Measurements from ENCODE around the gene PRKG1.

PRKG1 gene

GRCh38 chr10:52040486-52040885 lies 966.2 kb downstream of the PRKG1 start:
- no peak for DNase-seq

- DNase-seq: no peak
These were observed 969.5 kb downstream of the PRKG1 start for GRCh38 chr10:52043811-52044210.

GRCh38 chr10:52048051-52048450 lies 973.8 kb downstream of the PRKG1 start:
- no peak for DNase-seq

GRCh38 chr10:52050429-52051047 lies 976.3 kb downstream of the PRKG1 start:
- no peak for DNase-seq

DNA sequence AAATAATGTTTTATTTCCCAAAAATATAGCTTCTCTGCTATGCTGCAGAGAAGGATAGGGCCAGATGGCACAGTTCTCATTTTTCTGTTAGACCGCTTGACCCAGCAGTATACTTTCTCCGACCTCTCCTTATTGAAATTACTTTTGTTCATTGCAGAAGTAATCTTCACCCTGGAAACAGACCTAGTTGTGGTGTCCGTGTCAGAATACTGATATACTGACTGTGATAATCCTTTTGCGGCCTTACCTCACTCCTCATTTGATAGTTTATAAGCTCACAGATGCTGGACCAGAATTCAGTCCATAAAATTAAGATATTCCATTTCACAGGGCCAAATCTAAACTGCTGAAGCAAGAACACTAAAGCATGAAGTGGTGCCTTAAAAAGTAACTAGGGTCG lies 979.2 kb downstream of the PRKG1 start:
- DNase-seq: no peak

GRCh38 chr10:52056291-52056690 lies 982.0 kb downstream of the PRKG1 start:
- no peak for DNase-seq

GRCh38 chr10:52059089-52059488 lies 984.8 kb downstream of the PRKG1 start:
- no peak for DNase-seq

- DNase-seq: no peak
These were observed 988.9 kb downstream of the PRKG1 start for GRCh38 chr10:52063159-52063558.

GRCh38 chr10:52064084-52064845 lies 990.0 kb downstream of the PRKG1 start:
- DNase-seq: no peak

GRCh38 chr10:52066383-52066782 lies 992.1 kb downstream of the PRKG1 start:
- DNase-seq: no peak

- no peak for DNase-seq
These were observed 994.2 kb downstream of the PRKG1 start for GRCh38 chr10:52068485-52068884.

GRCh38 chr10:52071814-52072213 lies 997.5 kb downstream of the PRKG1 start:
- no peak for DNase-seq

DNA sequence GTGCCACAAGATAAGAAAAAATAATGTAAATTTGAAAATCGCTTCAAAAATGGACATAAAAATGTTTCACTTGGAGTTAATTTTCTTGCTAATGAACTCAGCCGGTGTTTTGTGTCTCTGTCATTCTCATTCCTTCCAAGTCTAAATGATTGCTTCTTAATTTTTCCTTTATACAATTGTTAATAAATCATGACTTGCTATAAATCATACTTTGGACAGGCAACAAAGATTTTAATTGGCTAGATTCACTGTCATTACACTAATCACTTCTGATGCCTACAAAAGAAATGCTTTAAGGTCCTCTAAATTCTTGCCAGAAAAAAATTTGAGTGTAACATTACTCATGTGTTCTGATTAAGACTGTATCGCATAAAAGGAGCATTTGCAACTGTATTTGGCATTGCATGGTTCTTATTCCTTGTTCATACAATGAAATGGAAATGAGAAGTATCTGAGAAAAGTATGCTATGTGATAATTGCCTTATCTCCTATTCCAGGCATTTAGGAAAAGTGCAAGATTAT lies 1000.3 kb downstream of the PRKG1 start:
- DNase-seq: no peak

DNA sequence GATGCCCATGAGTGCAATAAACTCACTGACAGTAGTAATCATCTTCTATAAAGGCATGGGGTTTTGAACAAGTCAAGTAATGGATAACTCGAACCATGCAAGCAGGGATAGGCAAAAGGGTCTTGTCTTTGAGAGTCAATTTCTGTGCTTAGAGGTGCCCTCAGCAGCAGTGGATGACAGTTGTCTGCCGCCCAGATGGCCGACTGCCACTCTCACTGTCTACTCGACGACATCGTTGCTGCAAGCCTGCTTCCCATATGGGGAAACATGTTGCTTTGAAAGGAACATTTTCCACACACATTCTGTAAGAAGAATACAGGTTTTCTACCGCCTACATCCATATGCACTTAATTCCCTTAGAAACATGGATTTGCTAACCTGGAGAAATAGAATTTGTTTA lies 1003.5 kb downstream of the PRKG1 start:
- no peak for DNase-seq

DNA sequence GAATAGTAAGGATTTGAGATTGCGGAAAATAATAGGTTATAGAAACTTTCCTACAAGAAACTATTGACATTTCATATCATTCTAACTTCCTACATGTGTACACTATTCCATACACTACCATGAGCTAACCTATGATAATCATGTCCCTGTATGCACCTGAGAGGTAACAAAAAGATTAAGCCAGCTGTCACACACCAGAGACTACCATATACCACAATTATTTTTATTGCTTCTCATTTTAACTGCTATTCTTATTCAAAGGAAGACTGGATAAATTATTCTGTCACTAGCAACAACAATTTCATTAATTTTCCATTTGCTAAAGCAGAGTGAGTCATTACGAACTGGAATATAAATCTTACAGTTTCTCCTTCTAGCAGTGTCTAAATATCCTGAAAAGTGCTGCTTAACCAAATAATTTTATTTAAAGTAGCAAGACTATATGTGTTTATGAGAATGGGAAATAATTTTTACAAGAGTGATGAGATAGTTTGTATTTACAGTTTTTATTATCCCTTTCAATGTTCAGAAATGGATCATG lies 1004.2 kb downstream of the PRKG1 start:
- DNase-seq: no peak

DNA sequence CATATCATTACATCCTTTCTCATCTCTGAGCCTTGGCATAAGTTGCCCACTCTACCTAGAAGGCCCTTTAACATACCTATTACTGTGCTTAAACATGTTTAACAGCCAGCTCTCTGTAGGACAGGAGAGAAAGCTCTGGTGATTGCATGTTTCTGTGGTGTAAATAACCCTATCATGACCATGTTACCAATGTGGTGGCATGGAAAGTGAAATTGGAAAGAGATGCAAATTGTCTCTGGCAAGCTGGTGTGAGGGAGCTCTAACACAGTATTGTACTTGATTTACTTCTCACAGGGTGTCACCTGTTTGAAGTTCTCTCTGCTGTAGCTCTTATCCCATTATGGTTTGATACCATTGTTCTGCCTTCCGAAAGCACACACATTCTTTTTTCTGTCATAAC lies 1008.0 kb downstream of the PRKG1 start:
- DNase-seq: no peak

DNA sequence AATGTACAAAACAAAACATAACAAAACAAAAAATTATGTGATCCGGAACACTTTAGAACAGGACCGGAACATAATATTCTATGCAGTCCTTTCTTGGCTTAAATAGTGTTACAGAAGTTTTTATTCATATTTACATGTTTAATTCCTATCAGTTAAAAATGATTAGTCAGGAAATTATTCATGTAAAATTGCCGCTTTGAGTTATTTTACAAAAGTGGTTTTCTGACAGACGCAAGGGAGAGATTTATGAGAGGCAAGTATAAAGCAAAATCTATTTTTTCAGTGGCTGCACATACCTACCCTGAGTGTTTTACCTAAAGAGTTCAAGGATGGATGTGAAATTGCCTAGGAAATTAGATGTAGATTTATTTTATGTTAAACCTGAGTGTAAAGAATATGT lies 1009.1 kb downstream of the PRKG1 start:
- no peak for DNase-seq

DNA sequence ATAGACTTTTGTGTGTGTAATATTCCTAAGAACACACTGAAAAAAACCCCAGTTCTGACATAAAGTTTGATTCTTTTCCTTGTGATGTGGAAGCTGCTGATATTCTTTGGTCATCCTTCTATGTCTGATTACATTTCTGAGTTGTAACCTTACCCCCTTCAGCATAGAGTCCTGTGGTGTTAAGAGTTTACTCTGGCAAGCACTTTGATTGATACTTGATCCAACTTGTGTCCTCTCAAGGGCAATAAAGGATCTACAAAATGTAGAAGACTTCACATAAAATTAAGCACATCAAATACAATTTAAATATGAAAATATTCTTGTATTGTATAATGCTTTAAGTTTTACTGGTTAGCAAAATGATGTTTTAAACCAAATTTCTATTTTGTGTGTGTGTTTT lies 1018.1 kb downstream of the PRKG1 start:
- no peak for DNase-seq

DNA sequence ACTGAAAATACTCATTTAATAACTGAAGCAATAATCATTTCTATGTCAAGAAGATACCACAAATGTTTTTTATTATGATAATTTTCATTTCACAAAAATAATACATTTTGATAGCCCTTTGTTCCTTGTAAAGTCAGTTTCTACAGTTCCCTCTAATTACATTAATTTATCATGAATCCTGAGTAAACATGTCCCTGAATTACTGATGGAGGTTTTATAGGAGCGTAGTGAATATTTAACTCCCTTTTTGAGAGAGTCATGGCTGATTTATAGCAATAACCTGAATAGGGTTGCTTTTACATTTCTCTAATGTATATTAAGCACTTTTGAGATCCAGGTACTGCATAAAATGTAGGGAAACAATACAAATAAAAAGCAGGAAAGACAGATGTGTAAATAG lies 1023.8 kb downstream of the PRKG1 start:
- no peak for DNase-seq

- DNase-seq: no peak
These were observed 1024.8 kb downstream of the PRKG1 start for GRCh38 chr10:52099026-52099600.

DNA sequence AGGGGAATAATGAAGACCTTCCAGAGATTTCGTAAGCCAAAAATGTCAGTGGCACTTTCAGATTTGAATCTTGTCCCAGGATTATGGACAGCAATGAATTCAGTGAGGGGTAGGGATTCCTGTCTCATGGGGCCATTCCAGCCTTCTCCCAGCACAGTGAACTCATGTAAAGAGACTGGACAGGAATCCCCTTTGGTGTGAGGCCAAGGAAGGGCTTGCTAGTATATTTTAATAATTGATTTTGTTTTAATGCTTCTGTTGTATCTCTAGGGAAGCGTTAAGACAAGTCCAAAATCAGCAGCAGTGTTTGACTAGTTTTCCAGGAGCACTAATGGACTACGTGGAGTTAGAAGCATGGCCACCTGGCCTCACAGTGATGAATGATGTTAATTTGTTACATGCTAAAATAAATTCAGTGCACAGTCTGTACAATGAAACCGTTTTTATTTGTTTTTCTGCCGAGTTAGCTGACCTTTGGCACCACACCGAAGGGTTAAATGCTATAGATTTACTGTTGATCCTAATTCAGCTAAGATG lies 1025.8 kb downstream of the PRKG1 start:
- no peak for DNase-seq

GRCh38 chr10:52105301-52105700 lies 1031.0 kb downstream of the PRKG1 start:
- DNase-seq: no peak

DNA sequence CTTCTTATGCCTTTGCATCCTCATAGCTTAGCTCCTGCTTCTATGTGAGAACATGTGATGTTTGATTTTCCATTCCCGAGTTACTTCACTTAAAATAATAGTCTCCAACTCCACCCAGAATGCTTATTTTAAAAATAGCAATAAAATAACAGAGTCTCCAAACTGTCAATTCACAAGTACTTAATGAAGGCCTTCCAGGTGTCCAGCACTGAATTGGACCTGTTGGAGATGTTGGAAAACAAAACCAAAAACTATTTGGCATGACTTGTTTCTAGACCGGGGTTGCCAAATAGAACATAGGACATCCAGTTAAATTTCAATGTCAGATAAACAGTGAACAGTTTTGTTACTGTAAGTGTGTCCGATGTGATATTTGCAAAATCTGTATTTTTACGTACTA lies 1031.7 kb downstream of the PRKG1 start:
- no peak for DNase-seq

DNA sequence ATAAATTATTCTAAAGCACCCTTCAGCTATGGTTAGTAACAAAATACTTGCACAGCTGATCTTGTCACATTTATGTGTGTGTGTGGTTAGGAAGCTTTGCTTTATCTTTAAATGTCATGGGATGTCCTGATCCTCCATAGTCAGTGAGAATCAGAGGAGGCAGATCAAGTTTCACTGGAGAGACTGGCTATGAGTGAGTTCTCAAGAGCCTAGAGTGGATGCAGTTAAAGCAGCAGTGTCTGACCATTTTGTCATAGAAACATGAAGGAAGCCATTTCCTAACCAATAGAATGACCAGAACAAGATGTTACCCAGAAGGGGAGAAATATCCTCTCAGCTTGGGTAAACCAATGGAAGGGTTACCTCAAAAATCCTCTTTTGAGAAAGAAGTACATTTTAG lies 1032.6 kb downstream of the PRKG1 start:
- DNase-seq: no peak

Data from T1000 (cell line).